SU-DHL-6 (cell line): Measurements from ENCODE around the gene LRRK1.

Experiments used
- H2AFZ ChIP-seq: fragments of 200-600 bp; sonication (generic); 2 replicates; pipeline ENCODE4 v1.6.1; 2014; ENCODE audit warnings: low read depth, mild to moderate bottlenecking, moderate library complexity, mixed read lengths, antibody characterized with exemption, low read length; ENCODE audit not compliant: severe bottlenecking
- H3F3A ChIP-seq: fragments of 200-600 bp; shearing (Covaris generic); 2 replicates; pipeline ENCODE4 v1.6.0; 2016; ENCODE audit warnings: antibody characterized with exemption, mild to moderate bottlenecking; ENCODE audit not compliant: insufficient read depth
- H3K27ac ChIP-seq: fragments of 200-600 bp; sonication (generic); 2 replicates; pipeline ENCODE4 v1.5.1; 2016; ENCODE audit warnings: low read depth, mild to moderate bottlenecking, low read length, moderate library complexity, mixed read lengths
- H3K27me3 ChIP-seq: fragments of 200-600 bp; sonication (generic), shearing (Covaris generic); 2 replicates; pipeline ENCODE4 v1.6.0; 2014; ENCODE audit warnings: mild to moderate bottlenecking, low read length
- H3K36me3 ChIP-seq: fragments of 200-600 bp; sonication (generic); 2 replicates; pipeline ENCODE4 v1.6.1; 2014; ENCODE audit warnings: mild to moderate bottlenecking, low read length, mixed read lengths
- H3K4me2 ChIP-seq: fragments of 300-600, 200-600 bp; shearing (Covaris generic), sonication (generic); 2 replicates; pipeline ENCODE4 v1.6.0; 2014; ENCODE audit warnings: low read length, low read depth, mild to moderate bottlenecking; ENCODE audit not compliant: poor library complexity, severe bottlenecking
- H3K4me3 ChIP-seq: fragments of 200-600 bp; sonication (generic); 2 replicates; pipeline ENCODE4 v1.5.1; 2014; ENCODE audit warnings: antibody characterized with exemption, low read length, mild to moderate bottlenecking, mixed read lengths; ENCODE audit not compliant: insufficient read depth, poor library complexity, severe bottlenecking
- H3K79me2 ChIP-seq: fragments of 200-600 bp; sonication (generic); 2 replicates; pipeline ENCODE4 v1.6.1; 2014; ENCODE audit warnings: mild to moderate bottlenecking, low read length, moderate library complexity; ENCODE audit not compliant: insufficient read depth
- H3K9ac ChIP-seq: fragments of 200-600 bp; sonication (generic); 2 replicates; pipeline ENCODE4 v1.7.0; 2014; ENCODE audit warnings: mild to moderate bottlenecking, low read length
- H3K9me2 ChIP-seq: fragments of 200-600 bp; sonication (generic); replicated peaks from 2 replicates; pipeline ENCODE4 v1.6.1; 2014; ENCODE audit warnings: low read length; ENCODE audit not compliant: insufficient read depth
- H3K9me3 ChIP-seq: fragments of 200-600 bp; sonication (generic); 2 replicates; pipeline ENCODE4 v1.6.1; 2014; ENCODE audit warnings: low read length, mixed read lengths; ENCODE audit not compliant: insufficient read depth
- H4K20me1 ChIP-seq: fragments of 200-600 bp; sonication (generic); 2 replicates; pipeline ENCODE4 v1.6.1; 2014; ENCODE audit warnings: low read depth, mild to moderate bottlenecking, antibody characterized with exemption, low read length, moderate library complexity, mixed read lengths
- EZH2phosphoT487 ChIP-seq: fragments of 200-600 bp; sonication (generic), shearing (Covaris generic); conservative IDR thresholded peaks from 2 replicates; pipeline ENCODE4 v1.6.1; 2018; ENCODE audit warnings: mild to moderate bottlenecking, antibody characterized with exemption, low read length, moderate library complexity, mixed read lengths
- TF ChIP-seq, protein P1 (sequence below): fragments of 200-600 bp; sonication (generic); IDR thresholded peaks from one replicate; pipeline ENCODE4 v1.5.1; 2017; ENCODE audit warnings: antibody characterized with exemption, mild to moderate bottlenecking, low read length, moderate library complexity; ENCODE audit not compliant: insufficient read depth, poor library complexity, severe bottlenecking

LRRK1 gene

DNA sequence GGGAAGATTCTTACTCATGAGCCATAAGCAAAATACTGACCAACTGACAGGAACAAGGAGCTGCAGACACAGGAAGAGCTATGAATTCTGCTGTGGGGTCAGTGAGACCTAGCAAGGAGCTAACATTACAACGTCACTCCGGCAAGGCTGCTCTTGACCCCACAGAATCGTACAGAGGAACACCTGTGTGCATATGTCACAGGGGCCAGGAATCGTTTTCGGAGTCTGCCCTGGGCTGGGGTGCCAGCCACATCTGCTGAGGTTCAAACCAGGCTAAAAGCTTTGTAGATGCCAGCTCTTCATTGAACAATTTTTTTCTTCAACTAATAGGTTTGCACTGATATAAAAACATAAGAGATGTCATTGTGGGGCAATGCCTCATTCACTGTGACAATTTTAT lies 82.6 kb downstream of the LRRK1 start:
- no peak for TF ChIP-seq EZH2phosphoT487
- TF ChIP-seq, protein P1, sequence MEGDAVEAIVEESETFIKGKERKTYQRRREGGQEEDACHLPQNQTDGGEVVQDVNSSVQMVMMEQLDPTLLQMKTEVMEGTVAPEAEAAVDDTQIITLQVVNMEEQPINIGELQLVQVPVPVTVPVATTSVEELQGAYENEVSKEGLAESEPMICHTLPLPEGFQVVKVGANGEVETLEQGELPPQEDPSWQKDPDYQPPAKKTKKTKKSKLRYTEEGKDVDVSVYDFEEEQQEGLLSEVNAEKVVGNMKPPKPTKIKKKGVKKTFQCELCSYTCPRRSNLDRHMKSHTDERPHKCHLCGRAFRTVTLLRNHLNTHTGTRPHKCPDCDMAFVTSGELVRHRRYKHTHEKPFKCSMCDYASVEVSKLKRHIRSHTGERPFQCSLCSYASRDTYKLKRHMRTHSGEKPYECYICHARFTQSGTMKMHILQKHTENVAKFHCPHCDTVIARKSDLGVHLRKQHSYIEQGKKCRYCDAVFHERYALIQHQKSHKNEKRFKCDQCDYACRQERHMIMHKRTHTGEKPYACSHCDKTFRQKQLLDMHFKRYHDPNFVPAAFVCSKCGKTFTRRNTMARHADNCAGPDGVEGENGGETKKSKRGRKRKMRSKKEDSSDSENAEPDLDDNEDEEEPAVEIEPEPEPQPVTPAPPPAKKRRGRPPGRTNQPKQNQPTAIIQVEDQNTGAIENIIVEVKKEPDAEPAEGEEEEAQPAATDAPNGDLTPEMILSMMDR, result no peak
- no peak overlapping the region for H3K27ac ChIP-seq
- H3K9me3 ChIP-seq, result no peaks in the 10 kb centered on the region
- H3K27me3 ChIP-seq, result no peaks in the 10 kb centered on the region
- H3K4me3 ChIP-seq, result no peak overlapping the region
- H3K9me2 ChIP-seq, result no peaks in the 10 kb centered on the region
- no peaks in the 10 kb centered on the region for H4K20me1 ChIP-seq
- no peak overlapping the region for H3K4me2 ChIP-seq
- peaks cover 41% of the 10 kb centered on the region for H3F3A ChIP-seq
- H3K79me2 ChIP-seq, result peaks cover 20% of the 10 kb centered on the region
- H3K36me3 ChIP-seq, result peaks cover 57% of the 10 kb centered on the region
- no peak overlapping the region for H3K9ac ChIP-seq
- no peak overlapping the region for H2AFZ ChIP-seq

DNA sequence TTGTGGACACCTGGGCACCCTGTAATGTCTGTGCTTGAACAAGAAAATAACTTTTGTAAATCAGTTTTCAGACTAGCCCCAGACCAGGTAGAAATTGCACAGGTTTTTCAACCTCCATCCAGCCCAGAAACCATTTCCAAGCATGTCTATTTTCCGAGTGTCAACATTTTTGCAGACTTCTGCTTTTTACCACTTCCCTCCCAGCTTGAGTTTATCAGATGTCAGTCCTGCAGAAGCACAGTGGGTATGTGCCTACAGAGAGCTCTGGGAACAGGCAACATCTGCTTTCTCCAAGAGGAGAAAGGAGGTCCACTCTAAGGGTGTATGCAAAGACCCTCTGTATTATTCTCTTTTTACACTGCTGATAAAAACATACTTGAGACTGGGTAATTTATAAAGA lies 83.9 kb downstream of the LRRK1 start:
- no peak overlapping the region for H3K4me3 ChIP-seq

DNA sequence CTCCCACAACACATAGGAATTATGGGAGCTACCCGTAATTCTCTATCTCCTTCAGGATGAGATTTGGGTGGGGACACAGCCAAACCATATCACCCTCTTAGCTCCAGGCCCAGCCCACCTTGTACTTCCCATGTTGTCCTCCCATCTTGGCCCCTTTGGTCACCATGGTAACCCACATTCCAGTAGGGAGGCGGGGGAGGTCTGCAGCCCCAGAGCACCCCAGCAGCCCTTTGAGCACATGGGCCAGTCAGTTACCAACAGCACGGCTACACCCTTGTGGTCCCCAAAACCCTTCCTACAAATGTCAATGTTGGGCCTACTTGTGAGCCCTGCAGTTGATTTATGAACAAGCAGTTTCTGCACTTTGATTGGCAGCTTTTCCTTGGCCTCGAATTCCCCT lies 84.5 kb downstream of the LRRK1 start:
- no peak overlapping the region for H2AFZ ChIP-seq
- H3K27ac ChIP-seq, result no peak overlapping the region
- H3K79me2 ChIP-seq, result 0 out of 2 replicates have a peak, but pooled peaks cover 15% of the 10 kb centered on the region
- no peak for TF ChIP-seq EZH2phosphoT487
- TF ChIP-seq, protein P1, result no peak
- H3K27me3 ChIP-seq, result no peaks in the 10 kb centered on the region
- peaks cover 53% of the 10 kb centered on the region for H3K36me3 ChIP-seq
- H3F3A ChIP-seq, result peaks cover 49% of the 10 kb centered on the region
- H3K9me3 ChIP-seq, result no peaks in the 10 kb centered on the region
- no peaks in the 10 kb centered on the region for H4K20me1 ChIP-seq
- no peak overlapping the region for H3K4me2 ChIP-seq
- no peak overlapping the region for H3K4me3 ChIP-seq
- no peaks in the 10 kb centered on the region for H3K9me2 ChIP-seq
- no peak overlapping the region for H3K9ac ChIP-seq

More for the DNA sequence above, 83.9 kb downstream of the LRRK1 start:
- no peak overlapping the region for H3K9ac ChIP-seq
- no peaks in the 10 kb centered on the region for H3K27me3 ChIP-seq
- peaks cover 48% of the 10 kb centered on the region for H3F3A ChIP-seq
- H3K4me2 ChIP-seq, result no peak overlapping the region
- H3K79me2 ChIP-seq, result 0 out of 2 replicates have a peak, but pooled peaks cover 15% of the 10 kb centered on the region
- H3K9me3 ChIP-seq, result no peaks in the 10 kb centered on the region
- no peaks in the 10 kb centered on the region for H4K20me1 ChIP-seq
- no peak overlapping the region for H3K27ac ChIP-seq
- no peaks in the 10 kb centered on the region for H3K9me2 ChIP-seq
- no peak overlapping the region for H2AFZ ChIP-seq
- peaks cover 53% of the 10 kb centered on the region for H3K36me3 ChIP-seq
- TF ChIP-seq, protein P1, result no peak
- no peak for TF ChIP-seq EZH2phosphoT487
